Coronary artery (tissue), 2 donors: ENCODE results near the gene EHD2.
"Not testable (repeated sequence)": the region's sequence is repeated elsewhere in the genome, so short reads cannot be mapped to it uniquely, and the experiment has no call there.

ENCODE experiments used
- DNase-seq: peaks from one replicate; pipeline ENCODE4 v3.0.0-alpha.2; 2017; ENCODE audit warnings: low spot score
- H3K27ac ChIP-seq, 2 donors: fragments of 200-600 bp; sonication (generic); one replicate each; pipeline ENCODE4 v1.5.1; 2016 to 2019
- H3K4me3 ChIP-seq: fragments of 200-600 bp; sonication (generic); 2 replicates; pipeline ENCODE4 v1.5.1; 2016; ENCODE audit warnings: mild to moderate bottlenecking, moderate library complexity
- TF ChIP-seq, protein P1 (sequence below): fragments of 200-600 bp; sonication (generic); IDR thresholded peaks from one replicate; pipeline ENCODE4 v1.5.1; 2019; ENCODE audit warnings: antibody characterized with exemption

EHD2 gene

DNA sequence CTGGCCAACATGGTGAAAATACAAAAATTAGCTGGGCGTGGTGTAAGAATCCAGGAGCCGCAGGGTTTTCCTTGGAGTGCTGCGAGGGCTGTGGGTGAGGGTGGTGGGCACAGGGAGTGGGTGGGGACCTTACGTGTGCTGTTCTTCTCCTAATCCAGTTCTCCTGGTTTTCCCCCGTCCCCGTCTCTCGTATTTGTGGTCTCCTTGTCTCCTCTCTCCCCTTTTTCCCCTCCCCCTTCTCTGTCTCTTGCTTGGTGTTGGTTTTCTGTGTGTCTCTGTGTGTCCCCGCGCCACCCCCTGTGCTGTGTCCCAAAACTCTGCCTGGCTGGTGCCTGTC, 67.0 kb downstream of the EHD2 start:
- H3K4me3 ChIP-seq, result peak overlapping the region; percentile 89
- TF ChIP-seq, protein P1, sequence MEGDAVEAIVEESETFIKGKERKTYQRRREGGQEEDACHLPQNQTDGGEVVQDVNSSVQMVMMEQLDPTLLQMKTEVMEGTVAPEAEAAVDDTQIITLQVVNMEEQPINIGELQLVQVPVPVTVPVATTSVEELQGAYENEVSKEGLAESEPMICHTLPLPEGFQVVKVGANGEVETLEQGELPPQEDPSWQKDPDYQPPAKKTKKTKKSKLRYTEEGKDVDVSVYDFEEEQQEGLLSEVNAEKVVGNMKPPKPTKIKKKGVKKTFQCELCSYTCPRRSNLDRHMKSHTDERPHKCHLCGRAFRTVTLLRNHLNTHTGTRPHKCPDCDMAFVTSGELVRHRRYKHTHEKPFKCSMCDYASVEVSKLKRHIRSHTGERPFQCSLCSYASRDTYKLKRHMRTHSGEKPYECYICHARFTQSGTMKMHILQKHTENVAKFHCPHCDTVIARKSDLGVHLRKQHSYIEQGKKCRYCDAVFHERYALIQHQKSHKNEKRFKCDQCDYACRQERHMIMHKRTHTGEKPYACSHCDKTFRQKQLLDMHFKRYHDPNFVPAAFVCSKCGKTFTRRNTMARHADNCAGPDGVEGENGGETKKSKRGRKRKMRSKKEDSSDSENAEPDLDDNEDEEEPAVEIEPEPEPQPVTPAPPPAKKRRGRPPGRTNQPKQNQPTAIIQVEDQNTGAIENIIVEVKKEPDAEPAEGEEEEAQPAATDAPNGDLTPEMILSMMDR, result no peak
- H3K27ac ChIP-seq, result peak overlapping the region; percentile 99
- DNase-seq, result no peak

DNA sequence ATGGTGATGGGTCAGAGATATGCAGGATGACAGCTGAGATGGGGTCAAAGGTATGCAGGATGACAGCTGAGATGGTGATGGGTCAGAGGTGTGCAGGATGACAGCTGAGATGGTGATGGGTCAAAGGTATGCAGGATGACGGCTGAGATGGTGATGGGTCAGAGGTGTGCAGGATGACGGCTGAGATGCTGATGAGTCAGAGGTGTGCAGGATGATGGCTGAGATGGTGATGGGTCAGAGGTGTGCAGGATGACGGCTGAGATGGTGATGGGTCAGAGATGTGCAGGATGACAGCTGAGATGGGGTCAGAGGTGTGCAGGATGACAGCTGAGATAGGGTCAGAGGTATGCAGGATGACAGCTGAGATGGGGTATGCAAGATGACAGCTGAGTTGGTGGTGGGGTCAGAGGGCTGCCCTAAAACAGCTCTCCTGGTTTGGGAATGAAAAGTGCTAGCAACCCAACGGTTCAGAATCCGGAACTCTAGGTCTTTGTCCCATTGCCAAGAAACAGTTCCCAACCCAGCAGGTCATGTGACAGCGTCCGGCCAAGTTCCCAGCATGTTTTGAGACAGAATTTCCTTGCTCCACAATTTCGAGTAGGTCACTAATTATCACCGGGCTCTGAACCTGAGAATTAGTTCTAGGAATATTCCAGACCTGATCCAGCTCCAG, 68.5 kb downstream of the EHD2 start:
- peak overlapping the region; percentile 99 for H3K27ac ChIP-seq
- TF ChIP-seq, protein P1, result no peak
- H3K4me3 ChIP-seq, result peak overlapping the region; percentile 89
- no peak for DNase-seq

DNA sequence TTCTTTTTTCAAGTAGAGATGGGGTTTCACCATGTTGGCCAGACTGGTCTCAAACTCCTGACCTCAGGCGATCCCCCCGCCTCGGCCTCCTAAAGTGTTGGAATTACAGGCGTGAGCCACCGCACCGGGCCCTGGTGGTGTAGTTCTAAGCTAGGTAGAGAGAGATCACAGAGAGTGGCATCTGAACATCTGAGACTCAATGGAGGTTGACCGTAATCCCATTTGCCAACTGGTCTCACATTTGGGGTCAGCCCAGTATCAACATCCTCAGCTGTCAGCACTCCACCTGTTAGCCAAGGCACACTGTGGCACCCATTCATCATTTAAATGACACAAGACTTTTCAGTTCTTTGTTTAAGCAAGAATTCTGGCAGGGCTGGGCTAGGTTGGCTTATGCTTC, 73.3 kb downstream of the EHD2 start:
- Histone ChIP-seq H3K27ac (no peak overlapping the region), H3K4me3 (no peak overlapping the region)
- no peak for DNase-seq
- TF ChIP-seq, protein P1, result no peak

DNA sequence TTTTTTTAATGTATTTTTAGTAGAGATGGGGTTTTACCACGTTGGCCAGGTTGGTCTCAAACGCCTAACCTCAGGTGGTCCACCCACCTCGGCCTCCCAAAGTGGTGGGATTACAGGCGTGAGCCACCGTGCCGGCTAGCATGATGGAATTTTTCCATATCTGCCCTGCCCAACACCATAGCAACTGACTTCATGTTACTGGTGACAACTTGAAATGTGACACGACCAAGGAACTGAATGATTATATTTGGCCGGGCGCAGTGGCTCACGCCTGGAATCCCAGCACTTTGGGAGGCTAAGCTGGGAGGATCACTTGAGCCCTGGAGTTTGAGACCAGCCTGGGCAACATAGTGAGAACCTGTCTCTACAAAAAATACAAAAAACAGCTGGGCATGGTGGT, 74.1 kb downstream of the EHD2 start:
- H3K27ac ChIP-seq, result peak overlapping the region in 1 of 2 donors; percentile 7
- not testable (repeated sequence) for H3K4me3 ChIP-seq, DNase-seq

DNA sequence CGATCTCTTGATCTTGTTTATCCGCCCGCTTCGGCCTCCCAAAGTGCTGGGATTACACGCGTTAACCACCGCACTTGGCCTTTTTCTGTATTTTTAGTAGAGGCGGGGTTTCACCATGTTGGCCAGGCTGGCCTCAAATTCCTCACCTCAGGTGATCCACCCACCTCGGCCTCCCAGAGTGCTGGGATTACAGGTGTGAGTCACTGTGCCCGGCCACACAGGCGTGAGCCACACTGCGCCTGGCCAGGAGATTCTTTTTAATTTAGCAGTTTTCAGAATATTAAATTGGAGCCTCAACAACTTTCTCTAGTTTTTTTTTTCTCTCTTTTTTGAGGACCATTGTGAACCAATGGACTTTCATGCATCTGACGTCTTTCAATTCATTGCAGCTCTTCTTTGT, 76.6 kb downstream of the EHD2 start:
- H3K4me3 ChIP-seq, H3K27ac ChIP-seq, DNase-seq: not testable (repeated sequence)

DNA sequence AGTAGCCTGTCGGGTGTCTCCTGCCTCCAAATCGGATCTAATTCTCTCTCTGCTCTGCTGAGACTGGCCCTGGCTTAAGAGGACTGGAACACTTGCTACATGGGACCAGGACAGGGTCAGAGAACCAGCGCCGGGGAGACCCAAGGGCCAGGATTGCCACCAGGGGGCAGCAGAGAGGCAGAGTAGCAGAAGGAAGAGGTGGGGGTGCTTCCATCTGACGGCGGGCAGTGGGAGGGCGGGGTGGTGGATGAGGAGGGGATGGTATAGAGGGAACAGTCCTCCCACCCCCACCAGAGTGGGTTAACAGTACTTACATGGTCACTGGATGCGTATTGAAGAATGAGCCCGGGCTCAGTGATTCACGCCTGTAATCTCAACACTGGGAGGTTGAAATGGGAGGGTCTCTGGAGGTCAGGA, 77.2 kb downstream of the EHD2 start:
- no peak for DNase-seq

DNA sequence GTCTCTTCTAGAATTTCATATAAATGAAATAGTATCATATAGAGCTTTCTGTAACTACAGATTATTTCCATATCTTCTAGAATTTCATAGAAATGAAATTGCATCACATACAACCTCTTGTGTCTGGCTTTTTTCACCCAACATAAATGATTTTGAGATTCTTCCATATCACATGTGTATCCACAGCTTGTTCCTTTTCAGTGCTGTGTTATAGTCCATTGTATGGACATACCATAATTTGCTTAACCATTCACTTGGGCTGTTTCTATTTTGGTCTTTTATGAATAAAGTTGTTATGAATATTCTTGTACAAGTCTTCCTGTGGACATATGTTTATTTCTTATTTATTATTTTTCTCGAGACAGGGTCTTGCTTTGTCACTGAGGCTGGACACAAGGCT, 79.4 kb downstream of the EHD2 start:
- H3K27ac ChIP-seq, result no peak overlapping the region
- H3K4me3 ChIP-seq, result no peak overlapping the region
- DNase-seq, result no peak
- TF ChIP-seq, protein P1, result no peak

More for the DNA sequence above, 77.2 kb downstream of the EHD2 start:
- Histone ChIP-seq H3K4me3 (no peak overlapping the region), H3K27ac (peak overlapping the region in 1 of 2 donors; percentile 6)
- TF ChIP-seq, protein P1, result peak; percentile 92
